ENCODE data around the gene GYG2.
A peak's percentile ranks its signal among the peaks of the same experiment; 100 is the strongest.
"Not testable (repeated sequence)": the region's sequence is repeated elsewhere in the genome, so short reads cannot be mapped to it uniquely, and the experiment has no call there.

GYG2 gene

GRCh38 chrX:2883770-2884169 lies 55.0 kb downstream of the GYG2 start:
- TF ChIP-seq, protein P1, sequence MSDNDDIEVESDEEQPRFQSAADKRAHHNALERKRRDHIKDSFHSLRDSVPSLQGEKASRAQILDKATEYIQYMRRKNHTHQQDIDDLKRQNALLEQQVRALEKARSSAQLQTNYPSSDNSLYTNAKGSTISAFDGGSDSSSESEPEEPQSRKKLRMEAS (IDR thresholded peaks at IDR 0.05; ENCODE audit: low read depth, low read length), result no peak
- no peak for TF ChIP-seq CTCF (IDR thresholded peaks at IDR 0.05; ENCODE audit: low read depth, low read length)
- no peak for TF ChIP-seq POLR2A (IDR thresholded peaks at IDR 0.05; ENCODE audit: extremely low read depth, insufficient read length)
- no peak for TF ChIP-seq MYC (IDR thresholded peaks at IDR 0.05; ENCODE audit: low read depth, low read length)
- H3K4me3 ChIP-seq (ENCODE audit: low read depth, low read length), result no peak overlapping the region

GRCh38 chrX:2888309-2888708 lies 59.6 kb downstream of the GYG2 start:
- H3K4me3 ChIP-seq (ENCODE audit: low read depth, low read length), result no peak overlapping the region
- TF ChIP-seq CTCF (IDR thresholded peaks at IDR 0.05; ENCODE audit: low read depth, low read length) (no peak), MYC (IDR thresholded peaks at IDR 0.05; ENCODE audit: low read depth, low read length) (no peak), POLR2A (IDR thresholded peaks at IDR 0.05; ENCODE audit: extremely low read depth, insufficient read length) (no peak)
- TF ChIP-seq, protein P1 (IDR thresholded peaks at IDR 0.05; ENCODE audit: low read depth, low read length), result no peak
- peak; percentile 61 for DNase-seq (ENCODE audit: low read depth)

More at GRCh38 chrX:2883770-2884169, 55.0 kb downstream of the GYG2 start:
- no peak for DNase-seq (ENCODE audit: low read depth)

DNA sequence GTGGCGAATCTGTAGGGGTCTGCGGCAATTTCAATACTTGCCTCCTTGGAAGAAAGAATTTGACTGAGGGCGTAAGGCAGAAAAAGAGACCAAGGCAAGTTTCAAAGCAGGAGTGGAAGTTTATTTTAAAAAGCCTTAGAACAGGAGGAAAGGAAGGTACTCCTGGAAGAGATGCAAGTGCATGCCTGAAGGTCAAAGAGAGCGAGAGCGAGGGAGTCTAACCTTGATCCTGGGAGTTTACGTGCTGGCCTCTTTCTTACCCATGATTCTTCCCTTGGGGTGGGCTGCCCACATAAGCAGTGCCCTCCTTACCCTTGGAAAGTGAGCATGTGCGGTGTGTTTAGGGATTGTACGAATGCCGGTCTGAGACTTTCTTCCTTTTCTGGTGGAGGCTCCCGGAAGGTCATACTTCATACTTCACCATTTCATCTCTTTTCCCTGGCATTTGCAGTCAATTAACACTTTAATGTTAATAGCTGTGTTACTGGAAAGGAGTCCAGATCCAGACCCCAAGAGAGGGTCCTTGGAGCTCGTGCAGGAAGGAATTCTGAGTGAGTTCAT lies 60.4 kb downstream of the GYG2 start:
- peak overlapping the region; percentile 68 for H3K4me3 ChIP-seq (ENCODE audit: low read depth, low read length)
- peak; percentile 9 for DNase-seq (ENCODE audit: low read depth)
- no peak for TF ChIP-seq MYC (IDR thresholded peaks at IDR 0.05; ENCODE audit: low read depth, low read length)
- TF ChIP-seq CTCF (IDR thresholded peaks at IDR 0.05; ENCODE audit: low read depth, low read length), result no peak
- TF ChIP-seq, protein P1 (IDR thresholded peaks at IDR 0.05; ENCODE audit: low read depth, low read length), result no peak
- TF ChIP-seq POLR2A (IDR thresholded peaks at IDR 0.05; ENCODE audit: extremely low read depth, insufficient read length), result no peak

GRCh38 chrX:2889706-2890490 lies 61.2 kb downstream of the GYG2 start:
- peak; percentile 31 for TF ChIP-seq CTCF (IDR thresholded peaks at IDR 0.05; ENCODE audit: low read depth, low read length)
- peak; percentile 51 for DNase-seq (ENCODE audit: low read depth)
- peak overlapping the region; percentile 68 for H3K4me3 ChIP-seq (ENCODE audit: low read depth, low read length)

DNA sequence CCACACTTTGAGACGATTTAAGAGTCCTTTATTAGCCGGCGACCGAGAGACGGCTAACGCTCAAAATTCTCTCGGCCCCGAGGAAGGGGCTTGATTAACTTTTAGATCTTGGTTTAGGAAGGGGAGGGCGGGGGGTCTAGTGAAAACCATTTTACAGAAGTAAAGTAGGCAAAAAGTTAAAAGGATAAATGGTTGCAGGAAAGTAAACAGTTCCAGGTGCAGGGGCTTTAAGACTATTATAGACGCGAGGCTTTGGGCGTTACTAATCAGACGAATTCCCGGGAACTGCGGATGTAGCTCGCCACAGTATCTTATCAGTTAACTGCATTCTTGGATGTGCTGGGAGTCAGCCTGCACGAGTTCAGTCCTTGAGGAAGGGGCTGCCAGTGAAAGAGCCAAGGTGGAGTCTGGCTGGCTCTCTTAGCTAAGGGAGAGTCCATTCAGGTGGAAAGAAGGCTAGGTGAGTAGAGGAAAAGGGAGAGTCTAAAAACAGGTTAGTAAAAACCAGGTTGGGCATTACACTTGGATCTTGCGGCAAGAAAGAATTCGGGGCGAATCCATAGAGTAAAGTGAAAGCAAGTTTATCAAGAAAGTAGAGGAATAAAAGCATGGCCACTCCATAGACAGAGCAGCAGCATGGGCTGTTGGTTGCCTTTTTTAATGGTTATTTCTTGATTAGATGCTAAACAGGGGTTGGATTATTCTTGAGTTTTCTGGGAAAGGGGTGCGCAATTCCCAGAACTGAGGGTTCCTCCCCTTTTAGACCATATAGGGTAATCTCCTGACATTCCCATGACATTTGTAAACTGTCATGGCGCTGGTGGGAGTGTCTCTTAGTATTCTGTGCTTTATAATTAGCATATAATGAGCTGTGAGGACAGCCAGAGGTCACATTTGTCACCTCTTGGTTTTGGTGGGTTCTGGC lies 62.1 kb downstream of the GYG2 start:
- DNase-seq (ENCODE audit: low read depth); H3K4me3 ChIP-seq (ENCODE audit: low read depth, low read length): not testable (repeated sequence)

DNA sequence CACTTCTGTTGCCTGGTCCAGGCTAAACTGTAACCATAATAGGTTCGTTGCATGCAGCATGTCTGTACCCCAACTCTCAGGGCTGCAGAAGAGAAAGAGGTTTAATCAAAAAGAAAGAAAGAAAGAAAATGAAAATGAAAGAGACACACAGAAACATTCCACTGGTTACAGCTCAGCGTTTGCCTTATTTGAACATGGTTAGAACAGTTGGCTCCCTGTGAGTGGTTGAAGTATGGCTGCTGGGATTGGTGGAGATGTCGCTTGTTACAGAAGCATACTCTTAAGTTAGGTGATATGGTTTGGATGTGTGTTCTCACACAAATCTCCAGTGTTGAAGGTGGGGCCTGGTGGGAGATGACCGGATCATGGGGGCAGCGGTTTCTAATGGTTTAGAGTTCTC lies 64.1 kb downstream of the GYG2 start:
- no peak overlapping the region for H3K4me3 ChIP-seq (ENCODE audit: low read depth, low read length)
- TF ChIP-seq MYC (IDR thresholded peaks at IDR 0.05; ENCODE audit: low read depth, low read length) (no peak), CTCF (IDR thresholded peaks at IDR 0.05; ENCODE audit: low read depth, low read length) (no peak), POLR2A (IDR thresholded peaks at IDR 0.05; ENCODE audit: extremely low read depth, insufficient read length) (no peak)
- TF ChIP-seq, protein P1 (IDR thresholded peaks at IDR 0.05; ENCODE audit: low read depth, low read length), result no peak
- DNase-seq (ENCODE audit: low read depth), result no peak
